WTC11 (cell line): ENCODE results near the gene CCDC3. TPM values are rescaled to one million over a fixed set of nuclear protein-coding genes. Genes with fewer than 3 reads are reported as not detected.

ENCODE experiments used
- ATAC-seq: fragments of 200-7000 bp; cut with Tn5 transposase; 2 replicates; pipeline ENCODE4 v1.10.0; 2021; ENCODE audit warnings: mild to moderate bottlenecking, moderate library complexity
- CTCF ChIA-PET: fragments of 300-600 bp; sonication (Branson Sonifier 250); formaldehyde crosslinking; loops from one replicate; lab custom pipeline; 2021; ENCODE audit warnings: antibody characterized with exemption; lab: Charles Lee
- POLR2A ChIA-PET: fragments of 350-600 bp; sonication (Branson Sonifier 250); formaldehyde crosslinking; loops from one replicate; lab custom pipeline; 2021; ENCODE audit warnings: antibody characterized with exemption; lab: Charles Lee
- DNase-seq: peaks from one replicate; pipeline ENCODE4 v3.0.0; 2021; ENCODE audit warnings: low spot score
- H3K27ac Mint-ChIP-seq: 2 replicates; pipeline ENCODE4 v1.8.0; 2021; ENCODE audit warnings: mixed read lengths
- H3K27me3 Mint-ChIP-seq: 2 replicates; pipeline ENCODE4 v1.8.0; 2021; ENCODE audit warnings: low read depth, mild to moderate bottlenecking, moderate library complexity, mixed read lengths
- H3K36me3 Mint-ChIP-seq: 2 replicates; pipeline ENCODE4 v1.8.0; 2021; ENCODE audit warnings: mixed read lengths
- H3K4me1 Mint-ChIP-seq: 2 replicates; pipeline ENCODE4 v1.8.0; 2022; ENCODE audit warnings: mixed read lengths
- H3K4me3 Mint-ChIP-seq: 2 replicates; pipeline ENCODE4 v1.8.0; 2021; ENCODE audit warnings: mild to moderate bottlenecking, moderate library complexity, mixed read lengths
- H3K9me3 Mint-ChIP-seq: 2 replicates; pipeline ENCODE4 v1.8.0; 2021; ENCODE audit warnings: mixed read lengths
- ATF1 ChIP-seq: sonication (generic); formaldehyde crosslinking; IDR thresholded peaks from 2 replicates; pipeline ENCODE4 v1.8.1; 2023; ENCODE audit warnings: mild to moderate bottlenecking, moderate library complexity, missing genetic modification reagents
- CBFB ChIP-seq: sonication (generic); formaldehyde crosslinking; IDR thresholded peaks from 2 replicates; pipeline ENCODE4 v1.8.1; 2022; ENCODE audit warnings: mild to moderate bottlenecking, low read depth, missing genetic modification reagents
- ESRRA ChIP-seq: sonication (generic); formaldehyde crosslinking; IDR thresholded peaks from 2 replicates; pipeline ENCODE4 v1.8.1; 2022; ENCODE audit warnings: mild to moderate bottlenecking, missing genetic modification reagents, borderline replicate concordance
- ETV6 ChIP-seq: sonication (generic); formaldehyde crosslinking; IDR thresholded peaks from 2 replicates; pipeline ENCODE4 v1.8.1; 2022; ENCODE audit warnings: mild to moderate bottlenecking, missing genetic modification reagents
- FOXK1 ChIP-seq: sonication (generic); formaldehyde crosslinking; IDR thresholded peaks from 2 replicates; pipeline ENCODE4 v1.8.0; 2022; ENCODE audit warnings: mild to moderate bottlenecking, moderate library complexity, missing genetic modification reagents
- GTF2I ChIP-seq: fragments of 250-450 bp; sonication (Bioruptor Pico); conservative IDR thresholded peaks from 2 replicates; pipeline ENCODE4 v1.4.0; 2021; ENCODE audit warnings: mild to moderate bottlenecking
- JUN ChIP-seq: sonication (generic); formaldehyde crosslinking; IDR thresholded peaks from 2 replicates; pipeline ENCODE4 v1.8.0; 2023; ENCODE audit warnings: mild to moderate bottlenecking, missing genetic modification reagents
- MXD4 ChIP-seq: fragments of 250-450 bp; sonication (Bioruptor Pico); IDR thresholded peaks from 2 replicates; pipeline ENCODE4 v1.8.0; 2021; ENCODE audit warnings: mild to moderate bottlenecking, moderate library complexity, borderline replicate concordance
- MYBL2 ChIP-seq: sonication (generic); formaldehyde crosslinking; IDR thresholded peaks from 2 replicates; pipeline ENCODE4 v1.8.1; 2023; ENCODE audit warnings: mild to moderate bottlenecking, moderate library complexity, missing genetic modification reagents
- NFATC4 ChIP-seq: fragments of 250-450 bp; sonication (Bioruptor Pico); IDR thresholded peaks from 2 replicates; pipeline ENCODE4 v1.9.0; 2021; ENCODE audit warnings: mild to moderate bottlenecking
- NR1H2 ChIP-seq: sonication (generic); formaldehyde crosslinking; IDR thresholded peaks from 2 replicates; pipeline ENCODE4 v1.9.0; 2021; ENCODE audit warnings: mild to moderate bottlenecking, moderate library complexity, missing genetic modification reagents
- NR2C2 ChIP-seq: sonication (generic); formaldehyde crosslinking; IDR thresholded peaks from 2 replicates; pipeline ENCODE4 v1.8.0; 2022; ENCODE audit warnings: mild to moderate bottlenecking, missing genetic modification reagents
- PRRX2 ChIP-seq: fragments of 250-450 bp; sonication (Bioruptor Pico); IDR thresholded peaks from 2 replicates; pipeline ENCODE4 v1.8.0; 2021; ENCODE audit warnings: mild to moderate bottlenecking
- SMAD3 ChIP-seq: sonication (generic); formaldehyde crosslinking; IDR thresholded peaks from 2 replicates; pipeline ENCODE4 v1.8.0; 2022; ENCODE audit warnings: missing genetic modification reagents, mild to moderate bottlenecking, borderline replicate concordance
- SMAD4 ChIP-seq: sonication (generic); formaldehyde crosslinking; IDR thresholded peaks from 2 replicates; pipeline ENCODE4 v1.8.0; 2022; ENCODE audit warnings: mild to moderate bottlenecking, missing genetic modification reagents
- SOX15 ChIP-seq: fragments of 250-450 bp; sonication (Bioruptor Pico); IDR thresholded peaks from 2 replicates; pipeline ENCODE4 v1.9.0; 2021; ENCODE audit warnings: mild to moderate bottlenecking
- SP1 ChIP-seq: sonication (generic); formaldehyde crosslinking; conservative IDR thresholded peaks from 2 replicates; pipeline ENCODE4 v1.8.1; 2022; ENCODE audit warnings: missing genetic modification reagents
- TEAD4 ChIP-seq: sonication (generic); formaldehyde crosslinking; IDR thresholded peaks from 2 replicates; pipeline ENCODE4 v1.8.0; 2022; ENCODE audit warnings: mild to moderate bottlenecking, missing genetic modification reagents
- ZNF232 ChIP-seq: sonication (generic); formaldehyde crosslinking; IDR thresholded peaks from 2 replicates; pipeline ENCODE4 v1.8.0; 2022; ENCODE audit warnings: mild to moderate bottlenecking, missing genetic modification reagents
- ZNF263 ChIP-seq: sonication (generic); formaldehyde crosslinking; IDR thresholded peaks from 2 replicates; pipeline ENCODE4 v1.8.1; 2022; ENCODE audit warnings: low read depth, mild to moderate bottlenecking, moderate library complexity, missing genetic modification reagents
- ZSCAN18 ChIP-seq: fragments of 250-450 bp; sonication (Bioruptor Pico); IDR thresholded peaks from 2 replicates; pipeline ENCODE4 v2.1.2; 2022; ENCODE audit warnings: mild to moderate bottlenecking, moderate library complexity
- total RNA-seq: library from RNA; stranded (reverse); gene quantifications from 3 replicates; pipeline ENCODE4 v1.2.3, GENCODE V29; 2021
- TF ChIP-seq, protein P1 (sequence below): sonication (generic); formaldehyde crosslinking; IDR thresholded peaks from 2 replicates; pipeline ENCODE4 v1.8.0; 2022; ENCODE audit warnings: missing genetic modification reagents
- TF ChIP-seq, protein P2 (sequence below): sonication (generic); formaldehyde crosslinking; IDR thresholded peaks from 2 replicates; pipeline ENCODE4 v1.8.1; 2023; ENCODE audit warnings: mild to moderate bottlenecking, missing genetic modification reagents, moderate library complexity
- TF ChIP-seq, protein P3 (sequence below): sonication (generic); formaldehyde crosslinking; IDR thresholded peaks from 2 replicates; pipeline ENCODE4 v1.8.0; 2023; ENCODE audit warnings: missing genetic modification reagents
- TF ChIP-seq, protein P4 (sequence below): fragments of 200-600 bp; IDR thresholded peaks from 2 replicates; pipeline ENCODE4 v1.8.0; 2022; ENCODE audit warnings: antibody characterized with exemption
- TF ChIP-seq, protein P5 (sequence below): sonication (generic); formaldehyde crosslinking; IDR thresholded peaks from 2 replicates; pipeline ENCODE4 v1.8.0; 2022; ENCODE audit warnings: mild to moderate bottlenecking, missing genetic modification reagents

CCDC3 gene
- total RNA-seq, 1 experiment from 2014 or later, result 3.5 TPM

GRCh38 chr10:12909182-12909835 is 92.2 kb downstream of the CCDC3 start:
- no peak for DNase-seq
- POLR2A ChIA-PET, result no interaction called here

DNA sequence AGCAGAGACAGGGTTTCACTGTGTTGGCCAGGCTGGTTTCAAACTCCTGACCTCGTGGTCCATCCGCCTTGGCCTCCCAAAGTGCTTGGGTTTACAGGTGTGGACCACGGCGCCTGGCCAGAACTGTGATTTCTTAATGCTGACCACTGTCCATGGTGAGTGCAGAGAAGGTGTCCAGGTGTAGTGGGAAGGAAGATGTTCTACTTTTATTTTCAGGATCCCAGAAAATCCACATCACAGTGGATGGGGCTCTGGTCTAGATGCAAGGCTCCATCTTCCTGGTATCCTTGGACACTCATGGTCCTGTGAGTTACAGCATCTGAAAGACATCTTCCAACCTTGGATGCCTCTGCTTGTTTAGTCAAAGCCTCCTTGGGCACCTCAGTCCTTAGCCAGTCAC is 92.7 kb downstream of the CCDC3 start:
- ChIA-PET POLR2A (no interaction called here), CTCF (no interaction called here)
- Mint-ChIP-seq H3K36me3 (no peaks in the 10 kb centered on the region), H3K4me3 (no peak overlapping the region), H3K27me3 (no peaks in the 10 kb centered on the region; the same call in 1 of the 2 replicates), H3K4me1 (0 out of 2 replicates have a peak, but pooled peaks cover 3% of the 10 kb centered on the region), H3K9me3 (peaks cover 11% of the 10 kb centered on the region), H3K27ac (no peak overlapping the region)
- no peak for ATAC-seq
- no peak for DNase-seq
- no peak for TF ChIP-seq ZNF263
- no peak for TF ChIP-seq NR1H2 (CRISPR knock-in tag)
- no peak for TF ChIP-seq ATF1
- no peak for TF ChIP-seq SMAD3 (CRISPR knock-in tag)
- TF ChIP-seq ESRRA (CRISPR knock-in tag), result no peak
- TF ChIP-seq, protein P1, sequence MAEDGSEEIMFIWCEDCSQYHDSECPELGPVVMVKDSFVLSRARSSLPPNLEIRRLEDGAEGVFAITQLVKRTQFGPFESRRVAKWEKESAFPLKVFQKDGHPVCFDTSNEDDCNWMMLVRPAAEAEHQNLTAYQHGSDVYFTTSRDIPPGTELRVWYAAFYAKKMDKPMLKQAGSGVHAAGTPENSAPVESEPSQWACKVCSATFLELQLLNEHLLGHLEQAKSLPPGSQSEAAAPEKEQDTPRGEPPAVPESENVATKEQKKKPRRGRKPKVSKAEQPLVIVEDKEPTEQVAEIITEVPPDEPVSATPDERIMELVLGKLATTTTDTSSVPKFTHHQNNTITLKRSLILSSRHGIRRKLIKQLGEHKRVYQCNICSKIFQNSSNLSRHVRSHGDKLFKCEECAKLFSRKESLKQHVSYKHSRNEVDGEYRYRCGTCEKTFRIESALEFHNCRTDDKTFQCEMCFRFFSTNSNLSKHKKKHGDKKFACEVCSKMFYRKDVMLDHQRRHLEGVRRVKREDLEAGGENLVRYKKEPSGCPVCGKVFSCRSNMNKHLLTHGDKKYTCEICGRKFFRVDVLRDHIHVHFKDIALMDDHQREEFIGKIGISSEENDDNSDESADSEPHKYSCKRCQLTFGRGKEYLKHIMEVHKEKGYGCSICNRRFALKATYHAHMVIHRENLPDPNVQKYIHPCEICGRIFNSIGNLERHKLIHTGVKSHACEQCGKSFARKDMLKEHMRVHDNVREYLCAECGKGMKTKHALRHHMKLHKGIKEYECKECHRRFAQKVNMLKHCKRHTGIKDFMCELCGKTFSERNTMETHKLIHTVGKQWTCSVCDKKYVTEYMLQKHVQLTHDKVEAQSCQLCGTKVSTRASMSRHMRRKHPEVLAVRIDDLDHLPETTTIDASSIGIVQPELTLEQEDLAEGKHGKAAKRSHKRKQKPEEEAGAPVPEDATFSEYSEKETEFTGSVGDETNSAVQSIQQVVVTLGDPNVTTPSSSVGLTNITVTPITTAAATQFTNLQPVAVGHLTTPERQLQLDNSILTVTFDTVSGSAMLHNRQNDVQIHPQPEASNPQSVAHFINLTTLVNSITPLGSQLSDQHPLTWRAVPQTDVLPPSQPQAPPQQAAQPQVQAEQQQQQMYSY (CRISPR knock-in tag), result no peak
- TF ChIP-seq, protein P2, sequence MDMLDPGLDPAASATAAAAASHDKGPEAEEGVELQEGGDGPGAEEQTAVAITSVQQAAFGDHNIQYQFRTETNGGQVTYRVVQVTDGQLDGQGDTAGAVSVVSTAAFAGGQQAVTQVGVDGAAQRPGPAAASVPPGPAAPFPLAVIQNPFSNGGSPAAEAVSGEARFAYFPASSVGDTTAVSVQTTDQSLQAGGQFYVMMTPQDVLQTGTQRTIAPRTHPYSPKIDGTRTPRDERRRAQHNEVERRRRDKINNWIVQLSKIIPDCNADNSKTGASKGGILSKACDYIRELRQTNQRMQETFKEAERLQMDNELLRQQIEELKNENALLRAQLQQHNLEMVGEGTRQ, result no peak
- TF ChIP-seq, protein P3, sequence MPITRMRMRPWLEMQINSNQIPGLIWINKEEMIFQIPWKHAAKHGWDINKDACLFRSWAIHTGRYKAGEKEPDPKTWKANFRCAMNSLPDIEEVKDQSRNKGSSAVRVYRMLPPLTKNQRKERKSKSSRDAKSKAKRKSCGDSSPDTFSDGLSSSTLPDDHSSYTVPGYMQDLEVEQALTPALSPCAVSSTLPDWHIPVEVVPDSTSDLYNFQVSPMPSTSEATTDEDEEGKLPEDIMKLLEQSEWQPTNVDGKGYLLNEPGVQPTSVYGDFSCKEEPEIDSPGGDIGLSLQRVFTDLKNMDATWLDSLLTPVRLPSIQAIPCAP (CRISPR knock-in tag), result no peak
- no peak for TF ChIP-seq SMAD4 (CRISPR knock-in tag)
- no peak for TF ChIP-seq JUN

More at GRCh38 chr10:12909182-12909835, 92.2 kb downstream of the CCDC3 start:
- ATAC-seq, result no peak
- TF ChIP-seq NR2C2 (CRISPR knock-in tag) (no peak), MXD4 (CRISPR knock-in tag) (no peak), CBFB (CRISPR knock-in tag) (no peak), ZSCAN18 (no peak), SP1 (no peak), GTF2I (no peak)
- CTCF ChIA-PET, result interaction anchor here (1.1 kb wide), 1 partner anchor 165 kb away, joined by 5 read pairs; no protein-coding TSS in a partner anchor
- no peaks in the 10 kb centered on the region; the same call in 1 of the 2 replicates for H3K27me3 Mint-ChIP-seq
- H3K4me1 Mint-ChIP-seq, result 0 out of 2 replicates have a peak, but pooled peaks cover 3% of the 10 kb centered on the region
- no peaks in the 10 kb centered on the region for H3K36me3 Mint-ChIP-seq
- no peak overlapping the region for H3K4me3 Mint-ChIP-seq
- no peak overlapping the region for H3K27ac Mint-ChIP-seq
- H3K9me3 Mint-ChIP-seq, result peaks cover 11% of the 10 kb centered on the region

- CTCF ChIA-PET, result interaction anchor here (0.6 to 1.2 kb wide), 3 partner anchors 148 to 192 kb away, joined by 3 read pairs; no protein-coding TSS in a partner anchor
- TF ChIP-seq PRRX2 (CRISPR knock-in tag), result no peak
- TF ChIP-seq MYBL2, result no peak
- no peak for TF ChIP-seq ZNF232 (CRISPR knock-in tag)
- TF ChIP-seq TEAD4, result no peak
- TF ChIP-seq, protein P4, sequence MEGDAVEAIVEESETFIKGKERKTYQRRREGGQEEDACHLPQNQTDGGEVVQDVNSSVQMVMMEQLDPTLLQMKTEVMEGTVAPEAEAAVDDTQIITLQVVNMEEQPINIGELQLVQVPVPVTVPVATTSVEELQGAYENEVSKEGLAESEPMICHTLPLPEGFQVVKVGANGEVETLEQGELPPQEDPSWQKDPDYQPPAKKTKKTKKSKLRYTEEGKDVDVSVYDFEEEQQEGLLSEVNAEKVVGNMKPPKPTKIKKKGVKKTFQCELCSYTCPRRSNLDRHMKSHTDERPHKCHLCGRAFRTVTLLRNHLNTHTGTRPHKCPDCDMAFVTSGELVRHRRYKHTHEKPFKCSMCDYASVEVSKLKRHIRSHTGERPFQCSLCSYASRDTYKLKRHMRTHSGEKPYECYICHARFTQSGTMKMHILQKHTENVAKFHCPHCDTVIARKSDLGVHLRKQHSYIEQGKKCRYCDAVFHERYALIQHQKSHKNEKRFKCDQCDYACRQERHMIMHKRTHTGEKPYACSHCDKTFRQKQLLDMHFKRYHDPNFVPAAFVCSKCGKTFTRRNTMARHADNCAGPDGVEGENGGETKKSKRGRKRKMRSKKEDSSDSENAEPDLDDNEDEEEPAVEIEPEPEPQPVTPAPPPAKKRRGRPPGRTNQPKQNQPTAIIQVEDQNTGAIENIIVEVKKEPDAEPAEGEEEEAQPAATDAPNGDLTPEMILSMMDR, result no peak
- TF ChIP-seq SMAD3 (CRISPR knock-in tag), result no peak
- TF ChIP-seq FOXK1 (CRISPR knock-in tag), result no peak
- TF ChIP-seq, protein P5, sequence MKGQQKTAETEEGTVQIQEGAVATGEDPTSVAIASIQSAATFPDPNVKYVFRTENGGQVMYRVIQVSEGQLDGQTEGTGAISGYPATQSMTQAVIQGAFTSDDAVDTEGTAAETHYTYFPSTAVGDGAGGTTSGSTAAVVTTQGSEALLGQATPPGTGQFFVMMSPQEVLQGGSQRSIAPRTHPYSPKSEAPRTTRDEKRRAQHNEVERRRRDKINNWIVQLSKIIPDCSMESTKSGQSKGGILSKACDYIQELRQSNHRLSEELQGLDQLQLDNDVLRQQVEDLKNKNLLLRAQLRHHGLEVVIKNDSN, result no peak
- no peak for TF ChIP-seq ETV6 (CRISPR knock-in tag)
- TF ChIP-seq NFATC4, result no peak
- TF ChIP-seq SOX15 (CRISPR knock-in tag), result no peak
Measured at GRCh38 chr10:12907656-12908055, 93.9 kb downstream of the CCDC3 start.

More at GRCh38 chr10:12907656-12908055, 93.9 kb downstream of the CCDC3 start:
- Mint-ChIP-seq H3K27ac (no peak overlapping the region), H3K27me3 (no peaks in the 10 kb centered on the region; the same call in 1 of the 2 replicates), H3K4me1 (peaks cover 4% of the 10 kb centered on the region; the same call in 1 of the 2 replicates), H3K4me3 (no peak overlapping the region), H3K36me3 (no peaks in the 10 kb centered on the region), H3K9me3 (peaks cover 10% of the 10 kb centered on the region)
- DNase-seq (no peak), ATAC-seq (no peak)
- POLR2A ChIA-PET, result no interaction called here
